SK-N-MC (cell line): ENCODE results near the gene GPRC5A.

ENCODE experiments used
- DNase-seq: peaks from one replicate; pipeline ENCODE4 v3.0.0-alpha.2; 2011; ENCODE audit warnings: low read depth, low spot score
- H3K27ac ChIP-seq: fragments of 200-600 bp; sonication (generic); 2 replicates; pipeline ENCODE4 v1.5.1; 2016; ENCODE audit warnings: mixed run types
- H3K36me3 ChIP-seq: fragments of 200-600 bp; sonication (generic); 2 replicates; pipeline ENCODE4 v1.6.1; 2017; ENCODE audit warnings: antibody characterized with exemption, low read length, mixed read lengths; ENCODE audit not compliant: insufficient read depth
- H3K4me3 ChIP-seq: fragments of 200-600 bp; sonication (generic); 2 replicates; pipeline ENCODE4 v1.5.1; 2016
- H3K9ac ChIP-seq: fragments of 200-600 bp; sonication (generic); 2 replicates; pipeline ENCODE4 v1.8.0; 2017; ENCODE audit warnings: mixed run types, mixed read lengths; ENCODE audit not compliant: insufficient read length
- H3K9me3 ChIP-seq: fragments of 200-600 bp; sonication (generic); 2 replicates; pipeline ENCODE4 v1.6.1; 2017; ENCODE audit warnings: low read depth, mild to moderate bottlenecking, antibody characterized with exemption, low read length, moderate library complexity, mixed read lengths
- EZH2 ChIP-seq: fragments of 200-600 bp; sonication (generic); IDR thresholded peaks from one replicate; pipeline ENCODE4 v1.6.1; 2017; ENCODE audit warnings: antibody characterized with exemption
- FOXP2 ChIP-seq: optimal IDR thresholded peaks from 2 replicates; pipeline ENCODE3; 2011; ENCODE audit warnings: mild to moderate bottlenecking, moderate library complexity; ENCODE audit not compliant: insufficient read depth; ENCODE audit errors: extremely low read length, control extremely low read depth
- POLR2AphosphoS5 ChIP-seq: IDR thresholded peaks from 2 replicates; pipeline ENCODE4 v1.6.1; 2012; ENCODE audit warnings: mild to moderate bottlenecking, low read depth, low read length, borderline replicate concordance

The GPRC5A gene

GRCh38 chr12:12912711-12913110, 21.3 kb downstream of the GPRC5A start:
- no peak overlapping the region for H3K9ac ChIP-seq
- TF ChIP-seq POLR2AphosphoS5 (no peak), FOXP2 (no peak), EZH2 (no peak)
- H3K9me3 ChIP-seq, result no peaks in the 10 kb centered on the region
- no peak overlapping the region for H3K27ac ChIP-seq
- H3K36me3 ChIP-seq, result no peaks in the 10 kb centered on the region
- no peak for DNase-seq
- no peak overlapping the region for H3K4me3 ChIP-seq

GRCh38 chr12:12915656-12916055, 24.3 kb downstream of the GPRC5A start:
- no peak for TF ChIP-seq FOXP2
- TF ChIP-seq POLR2AphosphoS5, result no peak
- no peak for TF ChIP-seq EZH2
- H3K36me3 ChIP-seq, result no peaks in the 10 kb centered on the region
- H3K9ac ChIP-seq, result no peak overlapping the region
- no peak overlapping the region for H3K27ac ChIP-seq
- no peaks in the 10 kb centered on the region for H3K9me3 ChIP-seq
- no peak for DNase-seq
- H3K4me3 ChIP-seq, result no peak overlapping the region

DNA sequence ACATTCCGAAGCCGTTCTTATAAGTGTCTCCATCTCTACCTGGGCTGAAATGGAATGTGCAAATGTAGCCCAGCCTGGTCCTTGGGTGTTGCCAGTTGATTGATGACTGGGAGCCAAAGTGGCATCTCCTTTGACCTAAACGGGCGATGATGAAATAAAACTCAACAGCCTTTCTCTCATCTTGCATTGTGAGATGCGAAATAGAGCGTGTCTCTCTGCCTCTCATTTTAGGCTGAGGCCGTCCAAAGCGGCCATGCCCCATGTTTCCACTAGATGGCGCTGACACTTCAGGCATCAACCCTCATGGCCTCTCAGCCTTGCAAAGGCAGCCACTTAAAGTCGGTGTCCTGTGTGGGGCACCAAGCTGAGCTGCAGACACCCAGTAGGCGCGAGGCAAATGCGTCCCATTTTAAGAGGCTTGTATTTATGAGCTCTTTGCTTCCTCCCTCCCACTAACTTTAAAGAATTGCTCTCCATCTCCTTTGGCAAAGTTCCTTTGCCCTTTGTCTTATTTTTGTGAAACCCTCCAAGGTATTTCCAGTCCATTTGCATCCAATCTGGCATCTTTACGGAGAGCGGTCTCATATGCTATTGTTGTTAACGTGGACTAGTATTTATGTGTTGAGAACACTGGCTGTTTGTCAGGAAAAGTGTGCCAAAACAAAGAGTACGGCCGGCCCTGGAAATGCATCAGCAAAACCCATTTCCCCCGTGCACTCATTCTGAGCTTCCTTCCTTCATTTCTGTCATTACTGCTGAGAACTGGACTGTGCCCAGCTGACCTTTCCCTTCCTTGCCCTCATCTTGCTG, 25.0 kb downstream of the GPRC5A start:
- no peaks in the 10 kb centered on the region for H3K9me3 ChIP-seq
- H3K36me3 ChIP-seq, result no peaks in the 10 kb centered on the region
- peak; percentile 63 for DNase-seq
- no peak overlapping the region for H3K27ac ChIP-seq
- H3K9ac ChIP-seq, result no peak overlapping the region
- H3K4me3 ChIP-seq, result peak overlapping the region; percentile 35
- no peak for TF ChIP-seq EZH2
- no peak for TF ChIP-seq FOXP2
- TF ChIP-seq POLR2AphosphoS5, result no peak

GRCh38 chr12:12917517-12917916, 26.2 kb downstream of the GPRC5A start:
- no peaks in the 10 kb centered on the region for H3K36me3 ChIP-seq
- no peaks in the 10 kb centered on the region for H3K9me3 ChIP-seq
- no peak for TF ChIP-seq POLR2AphosphoS5
- TF ChIP-seq FOXP2, result no peak
- TF ChIP-seq EZH2, result no peak
- no peak for DNase-seq
- no peak overlapping the region for H3K4me3 ChIP-seq
- H3K27ac ChIP-seq, result no peak overlapping the region
- H3K9ac ChIP-seq, result no peak overlapping the region

DNA sequence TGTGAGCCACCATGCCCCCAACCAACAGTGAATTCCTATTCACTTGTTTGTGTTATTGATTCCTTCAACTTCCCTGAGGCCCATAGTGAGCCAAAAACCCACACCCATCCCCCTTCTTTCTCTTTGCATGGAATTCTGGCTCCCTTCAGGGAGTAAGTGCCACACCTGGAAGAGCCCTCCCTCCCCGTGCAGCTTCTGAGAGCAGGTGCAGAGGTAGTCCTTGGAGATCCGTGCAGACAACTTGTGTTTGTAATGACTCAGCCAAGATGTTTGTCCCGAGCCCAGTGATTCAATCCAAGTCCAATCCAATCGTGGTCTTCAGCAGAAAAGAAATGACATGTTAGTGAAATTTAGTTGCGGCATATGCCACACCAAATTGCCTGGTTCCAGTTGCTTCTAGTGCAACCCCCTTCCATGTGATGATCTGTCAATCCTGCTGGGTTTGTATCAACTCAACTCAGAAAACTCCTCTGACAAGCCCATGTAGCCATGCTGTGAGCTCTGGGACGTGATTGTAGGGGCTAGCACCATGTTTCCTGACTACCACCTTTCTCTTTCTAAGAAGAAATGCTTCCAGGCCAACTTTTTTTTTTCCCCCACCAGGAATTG, 27.5 kb downstream of the GPRC5A start:
- DNase-seq, result no peak
- Histone ChIP-seq H3K9me3 (no peaks in the 10 kb centered on the region), H3K9ac (no peak overlapping the region), H3K36me3 (no peaks in the 10 kb centered on the region), H3K4me3 (no peak overlapping the region), H3K27ac (no peak overlapping the region)
- no peak for TF ChIP-seq POLR2AphosphoS5
- TF ChIP-seq FOXP2, result no peak
- TF ChIP-seq EZH2, result no peak

GRCh38 chr12:12919666-12920435, 28.5 kb downstream of the GPRC5A start:
- Histone ChIP-seq H3K36me3 (no peaks in the 10 kb centered on the region), H3K9ac (no peak overlapping the region), H3K4me3 (no peak overlapping the region), H3K27ac (no peak overlapping the region), H3K9me3 (no peaks in the 10 kb centered on the region)
- TF ChIP-seq FOXP2 (no peak), POLR2AphosphoS5 (no peak), EZH2 (no peak)
- DNase-seq, result no peak

DNA sequence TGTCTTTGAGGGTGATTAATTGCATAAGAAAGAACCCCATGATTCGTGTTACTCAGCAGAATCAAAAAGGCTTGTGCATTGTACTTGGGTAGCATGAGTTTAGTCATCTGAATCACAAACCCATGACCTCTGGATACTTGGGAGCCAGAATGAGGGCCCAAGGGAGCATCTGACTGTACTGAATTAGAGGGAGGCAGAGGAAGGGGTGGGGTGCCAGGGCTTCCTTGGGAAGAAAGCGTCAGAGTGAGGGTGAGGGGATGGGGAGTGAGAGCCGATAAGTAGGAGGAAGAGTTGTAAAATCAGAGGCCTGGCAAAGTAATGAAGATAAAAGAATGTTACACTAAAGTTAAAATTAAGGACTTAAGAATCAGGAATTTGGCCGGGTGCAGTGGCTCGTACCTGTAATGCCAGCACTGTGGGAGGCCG, 30.8 kb downstream of the GPRC5A start:
- TF ChIP-seq FOXP2 (no peak), POLR2AphosphoS5 (no peak), EZH2 (no peak)
- H3K9ac ChIP-seq, result no peak overlapping the region
- H3K36me3 ChIP-seq, result no peaks in the 10 kb centered on the region
- H3K27ac ChIP-seq, result no peak overlapping the region
- no peaks in the 10 kb centered on the region for H3K9me3 ChIP-seq
- no peak for DNase-seq
- H3K4me3 ChIP-seq, result no peak overlapping the region

DNA sequence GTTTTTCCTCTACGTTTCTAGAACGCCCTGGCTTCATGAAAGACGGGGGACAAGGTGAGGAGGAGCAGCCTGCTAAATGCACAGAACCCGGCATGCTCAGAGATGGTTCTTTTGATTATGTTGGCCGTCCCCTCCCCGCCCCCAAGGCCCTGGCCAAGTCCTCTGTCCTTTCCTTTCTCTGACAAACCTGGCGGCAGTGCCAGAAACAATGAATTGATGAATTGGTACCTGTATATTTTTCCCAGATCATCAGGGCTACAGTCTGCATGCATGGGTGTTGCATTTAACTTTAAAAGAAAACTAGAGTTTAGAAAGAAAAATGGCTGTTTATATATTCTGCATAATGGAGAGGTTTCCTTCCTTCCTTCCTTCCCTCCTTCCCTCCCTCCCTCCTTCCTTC, 31.6 kb downstream of the GPRC5A start:
- no peaks in the 10 kb centered on the region for H3K36me3 ChIP-seq
- H3K9me3 ChIP-seq, result no peaks in the 10 kb centered on the region
- TF ChIP-seq EZH2, result no peak
- TF ChIP-seq FOXP2, result no peak
- no peak for TF ChIP-seq POLR2AphosphoS5
- no peak for DNase-seq
- no peak overlapping the region for H3K4me3 ChIP-seq
- no peak overlapping the region for H3K27ac ChIP-seq
- H3K9ac ChIP-seq, result no peak overlapping the region
